Osteocyte (in vitro differentiated cells): ENCODE measurements around the gene BRD9. TPM values are rescaled to one million over a fixed set of nuclear protein-coding genes. Genes with fewer than 3 reads are reported as not detected.
"Not testable (repeated sequence)": the region's sequence is repeated elsewhere in the genome, so short reads cannot be mapped to it uniquely, and the experiment has no call there.

Source experiments
- DNase-seq: peaks from one replicate; pipeline ENCODE4 v3.0.0; 2021; ENCODE audit warnings: mixed read lengths; ENCODE audit not compliant: unreplicated experiment; ENCODE audit errors: extremely low spot score
- H3K27ac Mint-ChIP-seq: one replicate; pipeline ENCODE4 v1.8.0; 2021; ENCODE audit warnings: mild to moderate bottlenecking, mixed read lengths; ENCODE audit not compliant: unreplicated experiment
- H3K27me3 Mint-ChIP-seq: one replicate; pipeline ENCODE4 v1.8.0; 2021; ENCODE audit warnings: mixed read lengths; ENCODE audit not compliant: unreplicated experiment
- H3K36me3 Mint-ChIP-seq: one replicate; pipeline ENCODE4 v1.8.0; 2021; ENCODE audit warnings: mixed read lengths; ENCODE audit not compliant: unreplicated experiment
- H3K4me1 Mint-ChIP-seq: one replicate; pipeline ENCODE4 v1.8.0; 2021; ENCODE audit warnings: mixed read lengths; ENCODE audit not compliant: unreplicated experiment
- H3K4me3 Mint-ChIP-seq: one replicate; pipeline ENCODE4 v1.8.0; 2021; ENCODE audit warnings: mild to moderate bottlenecking, moderate library complexity, mixed read lengths; ENCODE audit not compliant: unreplicated experiment
- H3K9me3 Mint-ChIP-seq: one replicate; pipeline ENCODE4 v1.8.0; 2021; ENCODE audit warnings: mixed read lengths; ENCODE audit not compliant: unreplicated experiment
- CTCF ChIP-seq: fragments of 200-600 bp; sonication (generic); IDR thresholded peaks from 2 replicates; pipeline ENCODE4 v1.5.0; 2021; ENCODE audit warnings: antibody characterized with exemption, mild to moderate bottlenecking, moderate library complexity
- total RNA-seq: library from RNA; stranded (reverse); gene quantifications from 2 replicates; pipeline ENCODE4 v1.2.1, GENCODE V29; 2021

Gene BRD9
- total RNA-seq, 1 donor from 2014 or later = 39.4 TPM

GRCh38 chr5:932151-932627, 39.6 kb upstream of the BRD9 start:
- no peaks in the 10 kb centered on the region for H3K36me3 Mint-ChIP-seq
- no peaks in the 10 kb centered on the region for H3K4me1 Mint-ChIP-seq
- H3K4me3 Mint-ChIP-seq = no peak overlapping the region
- H3K9me3 Mint-ChIP-seq = no peaks in the 10 kb centered on the region
- H3K27me3 Mint-ChIP-seq = peaks cover 42% of the 10 kb centered on the region
- TF ChIP-seq CTCF = no peak
- no peak overlapping the region for H3K27ac Mint-ChIP-seq
- peak; percentile 79 for DNase-seq

- peaks cover 37% of the 10 kb centered on the region for H3K27me3 Mint-ChIP-seq
- no peak overlapping the region for H3K27ac Mint-ChIP-seq
- no peak for TF ChIP-seq CTCF
- H3K9me3 Mint-ChIP-seq = no peaks in the 10 kb centered on the region
- no peaks in the 10 kb centered on the region for H3K36me3 Mint-ChIP-seq
- DNase-seq = peak; percentile 51
- no peaks in the 10 kb centered on the region for H3K4me1 Mint-ChIP-seq
- no peak overlapping the region for H3K4me3 Mint-ChIP-seq
Observed at GRCh38 chr5:931570-932145, 39.1 kb upstream of the BRD9 start.

- Mint-ChIP-seq H3K9me3 (no peaks in the 10 kb centered on the region), H3K27me3 (peaks cover 32% of the 10 kb centered on the region), H3K4me3 (no peak overlapping the region), H3K4me1 (no peaks in the 10 kb centered on the region), H3K36me3 (no peaks in the 10 kb centered on the region), H3K27ac (no peak overlapping the region)
- no peak for TF ChIP-seq CTCF
- peak; percentile 32 for DNase-seq
Observed at GRCh38 chr5:930866-931265, 38.3 kb upstream of the BRD9 start.

- Mint-ChIP-seq H3K36me3 (no peaks in the 10 kb centered on the region), H3K4me3 (no peak overlapping the region), H3K4me1 (no peaks in the 10 kb centered on the region), H3K27me3 (peaks cover 24% of the 10 kb centered on the region), H3K9me3 (no peaks in the 10 kb centered on the region), H3K27ac (no peak overlapping the region)
- peak; percentile 68 for DNase-seq
- no peak for TF ChIP-seq CTCF
Observed at GRCh38 chr5:929596-929995, 37.0 kb upstream of the BRD9 start.

GRCh38 chr5:929182-929581, 36.6 kb upstream of the BRD9 start:
- peaks cover 24% of the 10 kb centered on the region for H3K27me3 Mint-ChIP-seq
- H3K9me3 Mint-ChIP-seq, H3K27ac Mint-ChIP-seq, H3K4me3 Mint-ChIP-seq, H3K36me3 Mint-ChIP-seq, H3K4me1 Mint-ChIP-seq: not testable (repeated sequence)
- DNase-seq = peak; percentile 32
